ENCODE results near the gene RAB33A. TPM values are rescaled to one million over a fixed set of nuclear protein-coding genes. Genes with fewer than 3 reads are reported as not detected.

The RAB33A gene
- total and polyA plus RNA-seq, 2 donors (not counting 3 experiments of a cell fraction or from before 2014, with no cell fraction given), result 0.91 to 1.6 TPM

GRCh38 chrX:130162094-130162735 lies 9.5 kb upstream of the RAB33A start:
- POLR2A ChIA-PET, result no interaction called here
- Histone ChIP-seq H3K4me3 (replicated peaks in 1 of 3; ENCODE audit: insufficient read depth in 1 of 3, low read depth in 1 of 3, low read length in 3 of 3) (no peak overlapping the region), H3K27me3 (ENCODE audit: control insufficient read depth in 2 of 2, insufficient read depth in 2 of 2, low read length in 2 of 2) (no peaks in the 10 kb centered on the region), H4K20me1 (replicated peaks; ENCODE audit: control insufficient read depth, extremely low read depth, insufficient read depth, low read length) (no peaks in the 10 kb centered on the region), H3K4me2 (ENCODE audit: insufficient read depth, low read length) (no peak overlapping the region), H3K79me2 (ENCODE audit: control insufficient read depth, insufficient read depth, low read length) (peaks cover 5% of the 10 kb centered on the region), H2AFZ (ENCODE audit: low read depth, low read length) (no peak overlapping the region), H3K9ac (replicated peaks; ENCODE audit: extremely low read depth, insufficient read depth, low read length) (no peak overlapping the region), H3K27ac (ENCODE audit: insufficient read depth, low read depth, low read length) (no peak overlapping the region), H3K4me1 (ENCODE audit: control insufficient read depth, extremely low read depth, insufficient read depth, low read length) (peaks cover 14% of the 10 kb centered on the region), H3K9me1 (replicated peaks; ENCODE audit: control insufficient read depth, extremely low read depth, insufficient read depth, low read length) (no peaks in the 10 kb centered on the region), H3K36me3 (ENCODE audit: control insufficient read depth in 2 of 2, extremely low read depth in 1 of 2, insufficient read depth in 2 of 2, low read length in 2 of 2) (no peaks in the 10 kb centered on the region), H3K9me3 (replicated peaks; ENCODE audit: control insufficient read depth, insufficient read depth, low read length) (no peaks in the 10 kb centered on the region)
- BruUV-seq (replicated peaks), result no TSS peak
- FAIRE-seq (no peak), DNase-seq (ENCODE audit: low read depth, low spot score) (no peak)
- TF ChIP-seq MYC (IDR thresholded peaks at IDR 0.05; ENCODE audit: low read depth, low read length) (no peak), GATA2 (IDR thresholded peaks at IDR 0.05; ENCODE audit: insufficient read depth, insufficient read length, low read depth, low read length) (no peak), POLR2A (IDR thresholded peaks at IDR 0.05; ENCODE audit: low read depth, low read length) (no peak), MAX (IDR thresholded peaks at IDR 0.05; ENCODE audit: insufficient read depth, insufficient read length) (no peak), FOS (IDR thresholded peaks at IDR 0.05; ENCODE audit: borderline replicate concordance, insufficient read depth, low read length) (no peak), EZH2 (IDR thresholded peaks at IDR 0.05; ENCODE audit: borderline replicate concordance, low read depth, low read length, severe bottlenecking) (no peak), POLR2AphosphoS5 (IDR thresholded peaks at IDR 0.05; ENCODE audit: insufficient read depth, low read depth, low read length) (no peak), JUN (IDR thresholded peaks at IDR 0.05; ENCODE audit: borderline replicate concordance, insufficient read depth, insufficient read length, low read depth) (no peak), CTCF (IDR thresholded peaks at IDR 0.05; ENCODE audit: extremely low read depth in 1 of 2, insufficient read depth in 1 of 2, low read depth in 1 of 2, low read length in 2 of 2) (no peak)
- dilution Hi-C loops (cut with MboI; ENCODE audit: extremely low pct_ligation_motif_present, low sequenced_read_pairs) (no loop called here), intact Hi-C loops (cut with micrococcal nuclease) (no loop called here)
- CTCF ChIA-PET, result interaction anchor here (1.0 kb wide), 1 partner anchor 14 kb away, joined by 3 read pairs; no protein-coding TSS in a partner anchor
